VCaP (cell line): ENCODE data around the gene ACADSB.

Experiments used
- H3K27ac ChIP-seq: fragments of 450-650 bp; 2 replicates; pipeline ENCODE4 v1.5.1; 2017
- TF ChIP-seq, protein P1 (sequence below): fragments of 450-650 bp; conservative IDR thresholded peaks from 2 replicates; pipeline ENCODE4 v1.5.1; 2017; ENCODE audit warnings: mild to moderate bottlenecking, moderate library complexity

The ACADSB gene

GRCh38 chr10:123087348-123087747, 78.5 kb downstream of the ACADSB start:
- TF ChIP-seq, protein P1, sequence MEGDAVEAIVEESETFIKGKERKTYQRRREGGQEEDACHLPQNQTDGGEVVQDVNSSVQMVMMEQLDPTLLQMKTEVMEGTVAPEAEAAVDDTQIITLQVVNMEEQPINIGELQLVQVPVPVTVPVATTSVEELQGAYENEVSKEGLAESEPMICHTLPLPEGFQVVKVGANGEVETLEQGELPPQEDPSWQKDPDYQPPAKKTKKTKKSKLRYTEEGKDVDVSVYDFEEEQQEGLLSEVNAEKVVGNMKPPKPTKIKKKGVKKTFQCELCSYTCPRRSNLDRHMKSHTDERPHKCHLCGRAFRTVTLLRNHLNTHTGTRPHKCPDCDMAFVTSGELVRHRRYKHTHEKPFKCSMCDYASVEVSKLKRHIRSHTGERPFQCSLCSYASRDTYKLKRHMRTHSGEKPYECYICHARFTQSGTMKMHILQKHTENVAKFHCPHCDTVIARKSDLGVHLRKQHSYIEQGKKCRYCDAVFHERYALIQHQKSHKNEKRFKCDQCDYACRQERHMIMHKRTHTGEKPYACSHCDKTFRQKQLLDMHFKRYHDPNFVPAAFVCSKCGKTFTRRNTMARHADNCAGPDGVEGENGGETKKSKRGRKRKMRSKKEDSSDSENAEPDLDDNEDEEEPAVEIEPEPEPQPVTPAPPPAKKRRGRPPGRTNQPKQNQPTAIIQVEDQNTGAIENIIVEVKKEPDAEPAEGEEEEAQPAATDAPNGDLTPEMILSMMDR: no peak
- H3K27ac ChIP-seq: no peak overlapping the region

GRCh38 chr10:123087786-123088185, 79.0 kb downstream of the ACADSB start:
- TF ChIP-seq, protein P1: no peak
- H3K27ac ChIP-seq: no peak overlapping the region

DNA sequence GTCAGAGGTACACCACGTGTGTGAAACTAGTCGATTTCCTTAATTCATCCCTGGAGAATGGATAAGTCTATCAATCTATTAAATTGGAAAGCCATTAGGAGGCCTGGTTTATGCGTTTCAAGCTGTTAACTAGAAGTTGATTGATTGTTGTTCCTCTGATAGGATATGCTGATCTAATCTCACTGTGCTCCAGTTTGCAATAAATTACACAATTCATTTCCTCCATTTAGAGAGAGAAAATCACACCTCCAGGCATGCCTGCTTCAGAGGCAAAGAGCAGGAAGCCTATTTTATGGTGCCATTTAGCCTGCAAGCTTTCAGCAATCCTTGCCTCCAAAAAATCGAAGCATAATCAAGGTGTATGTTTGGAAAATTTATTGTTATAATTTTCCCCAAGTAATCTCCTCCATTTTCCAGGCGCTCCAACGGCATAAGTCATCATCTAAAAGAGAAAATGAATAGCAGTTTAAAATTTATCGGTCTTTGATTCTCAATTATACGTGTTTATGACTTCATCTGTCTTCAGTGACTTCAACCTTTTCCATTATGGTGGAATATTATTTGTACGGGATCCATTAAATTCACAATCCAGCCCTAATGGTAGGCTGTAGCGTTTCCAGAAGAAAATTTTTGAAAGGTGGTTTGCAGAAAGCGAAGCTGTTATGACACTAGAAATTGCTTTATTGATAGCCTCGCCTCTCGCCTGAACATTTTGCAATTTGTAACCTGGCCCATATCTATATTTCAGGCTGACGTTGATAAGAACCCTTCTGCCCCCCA, 84.0 kb downstream of the ACADSB start:
- H3K27ac ChIP-seq: no peak overlapping the region
- TF ChIP-seq, protein P1: no peak

DNA sequence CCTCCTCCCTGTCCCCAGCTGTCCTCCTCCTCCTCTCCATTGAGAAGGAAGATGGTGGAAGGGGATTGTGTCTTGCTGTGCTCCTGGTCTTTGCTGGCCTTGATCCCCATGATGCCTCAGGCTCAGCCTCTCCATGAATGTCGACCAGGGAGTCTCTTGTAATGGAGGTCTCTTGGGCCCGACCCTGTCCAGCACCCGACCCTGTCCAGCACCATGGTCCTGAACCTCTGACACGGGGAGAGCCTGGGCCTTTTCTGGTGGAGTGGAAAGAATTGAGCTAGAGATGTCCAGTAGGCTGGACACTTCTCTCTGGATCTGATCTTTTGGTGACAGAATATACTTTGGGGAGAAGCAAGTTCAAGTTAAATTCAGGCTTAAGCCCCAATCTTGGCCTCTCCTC, 84.7 kb downstream of the ACADSB start:
- TF ChIP-seq, protein P1: no peak
- H3K27ac ChIP-seq: no peak overlapping the region

DNA sequence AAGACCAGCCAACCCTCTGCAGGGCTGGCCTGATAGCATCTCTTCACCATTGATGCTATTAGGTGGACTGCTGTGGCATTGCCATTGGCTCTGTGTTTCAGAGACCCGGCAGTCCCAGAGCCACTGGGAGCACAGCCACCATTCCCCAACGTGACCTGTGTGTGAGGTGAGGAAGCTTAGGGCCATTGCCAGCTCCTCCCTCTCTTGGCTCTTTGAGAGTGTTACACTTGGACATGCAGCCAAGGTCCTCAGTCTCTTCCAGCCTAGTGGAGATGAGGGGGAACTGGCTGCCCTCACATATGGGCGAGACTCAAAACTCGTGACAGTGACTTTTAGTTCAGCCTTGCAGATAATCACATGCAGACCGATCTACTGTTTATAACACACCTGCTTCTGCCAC, 87.6 kb downstream of the ACADSB start:
- no peak overlapping the region for H3K27ac ChIP-seq
- TF ChIP-seq, protein P1: no peak

GRCh38 chr10:123097039-123097438, 88.2 kb downstream of the ACADSB start:
- H3K27ac ChIP-seq: no peak overlapping the region
- TF ChIP-seq, protein P1: no peak

DNA sequence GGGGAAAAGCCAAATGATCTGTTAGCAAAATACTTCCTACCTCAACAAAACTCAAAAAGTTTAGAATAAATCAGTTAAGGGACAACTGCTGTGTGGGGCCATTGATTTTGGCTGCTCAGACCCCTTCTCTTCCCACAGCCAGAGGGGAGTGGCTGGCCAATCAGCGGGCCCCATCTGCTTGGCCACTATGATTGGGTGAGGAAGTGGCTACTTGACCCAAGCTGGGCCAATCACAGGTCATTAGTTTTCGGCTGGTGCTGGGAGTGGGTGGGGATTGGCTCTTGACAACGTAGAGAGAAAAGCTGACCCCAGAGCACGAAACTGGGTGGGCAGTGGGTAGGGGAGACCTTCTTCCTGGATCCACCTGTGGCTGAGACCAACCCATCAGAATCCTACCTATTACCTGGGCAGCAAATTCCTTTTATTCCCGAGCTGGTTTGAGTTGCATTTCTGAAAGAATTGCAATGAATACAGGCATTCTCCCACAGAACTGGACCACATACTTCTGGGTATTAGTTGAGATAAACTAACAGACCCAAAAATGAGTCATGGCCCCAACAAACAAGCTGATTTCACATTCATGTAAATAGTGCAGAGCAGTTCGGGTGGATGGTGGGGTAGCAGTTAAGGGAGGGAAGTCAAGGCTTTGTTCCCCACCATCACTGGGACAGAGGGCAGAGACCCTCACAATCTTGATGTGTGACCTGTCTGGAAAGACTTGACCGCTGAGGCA, 91.4 kb downstream of the ACADSB start:
- H3K27ac ChIP-seq: no peak overlapping the region
- TF ChIP-seq, protein P1: no peak
